DOHH2 (cell line): Measurements from ENCODE around the gene ICE2.

Source experiments
- CTCF ChIP-seq: fragments of 200-600 bp; sonication (generic); IDR thresholded peaks from one replicate; pipeline ENCODE4 v1.5.1; 2014; ENCODE audit warnings: antibody characterized with exemption, mild to moderate bottlenecking, low read depth, low read length; ENCODE audit not compliant: poor library complexity, severe bottlenecking
- EZH2phosphoT487 ChIP-seq: fragments of 200-600 bp; sonication (generic); IDR thresholded peaks from 2 replicates; pipeline ENCODE4 v1.6.1; 2017; ENCODE audit warnings: borderline replicate concordance, mild to moderate bottlenecking, antibody characterized with exemption, low read length, moderate library complexity, mixed read lengths

- TF ChIP-seq CTCF (no peak), EZH2phosphoT487 (no peak)
Observed at GRCh38 chr15:60520013-60520824, 41.3 kb upstream of the ICE2 start.
